HG03460 (cell line): ENCODE data around the gene MOB3B.
"Not testable (repeated sequence)": the region's sequence is repeated elsewhere in the genome, so short reads cannot be mapped to it uniquely, and the experiment has no call there.

Experiments
- ATAC-seq: cut with Tn5 transposase; IDR thresholded peaks from one replicate; pipeline ENCODE4 v1.9.1; 2021; ENCODE audit not compliant: unreplicated experiment

The MOB3B gene

DNA sequence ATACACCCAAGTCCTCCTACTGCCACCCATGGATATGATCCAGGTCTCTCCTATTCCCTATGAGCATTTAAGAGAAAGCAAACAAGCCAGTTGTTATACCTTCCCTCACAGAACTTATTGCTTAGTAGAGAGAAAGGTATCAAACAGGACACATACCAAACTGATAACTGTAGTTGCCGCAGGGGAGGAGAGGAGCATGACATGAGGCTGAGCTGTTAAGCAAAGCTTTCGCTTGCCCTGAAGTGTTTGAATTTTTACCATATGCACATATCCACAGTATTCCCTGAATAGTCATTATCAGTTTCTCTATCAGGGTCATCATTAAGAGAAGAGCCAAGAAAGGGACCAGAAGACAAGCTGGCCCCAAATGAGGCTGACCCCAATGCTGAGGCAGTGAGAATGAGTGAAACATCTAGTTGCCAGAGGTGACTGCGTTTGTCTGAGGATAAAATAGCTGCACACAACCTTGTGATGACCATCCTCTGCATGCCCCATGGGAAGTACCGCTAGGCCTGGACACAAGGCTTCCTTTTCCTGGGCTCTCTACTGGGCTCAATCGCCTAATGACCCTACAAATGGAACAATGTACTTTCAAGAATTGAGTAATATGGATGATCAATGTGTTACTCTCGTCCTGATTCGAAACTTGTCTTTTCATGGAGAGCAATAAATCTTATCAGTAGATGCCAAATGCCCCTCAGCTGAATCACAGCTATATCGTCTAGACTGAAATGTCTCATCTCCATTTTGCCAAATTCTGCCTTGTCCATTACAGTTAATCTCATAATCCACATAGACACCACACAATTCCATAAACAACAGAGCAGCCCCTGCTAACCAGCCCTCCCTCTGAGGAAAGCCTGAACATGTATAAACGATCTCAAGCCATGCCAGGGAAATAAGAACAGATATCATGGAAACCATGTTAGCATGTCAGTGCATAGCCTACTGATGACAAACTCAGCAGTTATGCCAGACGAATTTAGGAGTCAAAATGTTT, 9.8 kb downstream of the MOB3B start:
- ATAC-seq, result no peak

DNA sequence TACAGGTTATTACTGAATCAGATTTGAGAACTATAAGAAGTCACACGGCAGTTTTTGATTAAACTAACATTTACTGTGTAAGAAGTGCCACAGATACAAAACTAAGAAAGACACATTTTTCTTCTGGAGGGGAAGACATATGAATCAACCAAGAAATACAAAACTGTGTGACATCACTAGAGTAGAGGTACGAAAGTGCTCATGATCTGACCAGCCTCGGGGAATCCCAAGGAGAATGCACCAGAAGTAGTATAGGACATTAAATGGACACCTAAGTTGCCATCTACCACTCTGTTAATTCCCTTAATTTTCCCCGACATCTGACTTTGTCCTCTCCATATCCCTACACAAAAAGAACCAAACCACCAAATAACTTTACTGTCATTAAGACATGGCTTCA, 10.8 kb downstream of the MOB3B start:
- no peak for ATAC-seq

DNA sequence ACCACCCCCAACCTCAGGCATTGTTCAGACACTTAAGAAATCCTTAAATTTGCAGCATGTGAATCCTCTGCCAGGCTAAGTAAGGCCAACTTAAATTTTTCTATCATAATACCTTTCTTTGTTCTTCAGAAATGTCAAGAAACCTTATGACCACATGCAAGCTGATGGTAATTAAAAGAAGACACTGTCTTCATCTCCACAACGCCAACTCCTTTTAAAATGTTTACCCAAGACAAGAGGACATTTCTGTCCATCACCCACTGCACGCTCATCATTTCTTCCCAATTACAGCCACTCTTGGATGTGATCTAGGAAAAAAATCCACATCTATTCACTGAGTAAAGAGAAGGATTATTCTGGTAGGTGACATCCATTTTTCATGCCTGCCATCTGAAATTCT, 11.6 kb downstream of the MOB3B start:
- no peak for ATAC-seq

DNA sequence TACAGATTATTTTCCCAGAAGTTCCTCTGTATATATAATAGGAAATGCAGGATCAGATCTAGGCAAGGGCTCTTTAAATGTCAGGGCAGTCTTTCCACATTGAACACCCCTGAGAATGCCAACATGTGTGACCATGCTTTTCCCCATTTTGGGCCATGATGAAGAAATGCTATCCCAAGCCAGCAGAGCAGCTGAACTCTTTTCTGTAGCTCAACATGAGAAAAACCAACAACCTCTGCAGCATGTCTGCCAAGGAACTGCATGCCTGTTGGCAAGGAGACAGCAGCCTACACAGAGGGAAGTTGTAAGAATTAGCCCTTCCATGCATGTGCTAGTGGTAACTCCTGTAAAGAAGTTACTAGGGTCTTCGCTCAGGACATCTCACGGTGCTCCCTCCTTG, 15.1 kb downstream of the MOB3B start:
- no peak for ATAC-seq

DNA sequence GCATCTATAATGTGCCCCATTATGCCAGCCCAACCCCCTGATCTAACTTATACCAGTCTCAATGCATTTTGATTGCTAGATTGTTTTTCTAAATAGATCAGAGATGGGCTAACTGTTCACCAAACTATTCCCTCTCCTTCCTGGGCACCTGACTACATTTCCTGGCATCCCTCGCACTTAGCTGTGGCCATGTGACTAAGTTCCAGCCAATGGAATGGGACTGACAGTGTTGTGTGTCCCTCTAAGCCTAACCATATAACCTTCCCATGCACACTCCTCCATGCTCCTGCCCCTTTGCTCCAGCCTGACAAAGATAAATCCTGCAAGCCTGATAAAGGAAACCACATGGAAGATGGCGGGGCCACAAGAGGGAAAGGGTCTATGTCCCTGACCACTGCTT, 17.8 kb downstream of the MOB3B start:
- ATAC-seq, result no peak

DNA sequence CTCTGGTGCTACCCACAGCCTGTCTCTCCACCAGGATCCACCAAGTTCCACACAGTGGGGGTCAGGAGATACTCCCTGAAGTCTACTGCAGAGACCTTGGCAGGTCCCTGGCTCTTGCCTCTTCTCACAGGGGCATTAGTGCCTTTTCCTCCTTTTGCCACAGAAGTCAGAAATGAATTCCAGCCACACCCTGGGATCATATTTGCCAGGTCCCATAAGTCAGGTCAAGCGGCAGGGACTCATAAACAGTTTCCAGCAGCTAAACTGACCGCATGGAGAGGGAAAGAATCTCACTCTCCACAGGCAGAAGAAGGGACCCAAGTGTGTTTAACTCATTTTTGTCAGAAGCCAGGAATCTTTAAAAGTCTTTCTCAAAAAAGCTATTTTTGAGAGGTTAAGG, 18.8 kb downstream of the MOB3B start:
- ATAC-seq, result no peak

DNA sequence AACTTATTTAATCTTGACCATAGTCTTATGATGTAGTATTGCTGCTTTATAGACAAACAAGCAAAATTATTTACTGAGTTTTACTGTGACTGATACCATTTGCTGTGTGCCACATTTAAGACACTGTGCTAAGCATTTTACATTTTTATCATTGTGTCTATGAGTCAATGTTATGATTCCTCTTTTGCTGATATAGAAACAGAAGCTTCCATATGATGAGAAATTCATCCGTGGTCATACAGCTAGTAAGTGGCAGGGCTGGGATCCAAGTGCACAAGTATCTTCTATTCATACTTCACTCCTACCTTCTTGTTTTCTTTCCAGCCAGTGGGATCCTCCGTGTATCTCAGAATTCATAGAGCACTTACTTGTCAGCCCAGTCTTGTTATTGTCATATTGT, 22.6 kb downstream of the MOB3B start:
- no peak for ATAC-seq

DNA sequence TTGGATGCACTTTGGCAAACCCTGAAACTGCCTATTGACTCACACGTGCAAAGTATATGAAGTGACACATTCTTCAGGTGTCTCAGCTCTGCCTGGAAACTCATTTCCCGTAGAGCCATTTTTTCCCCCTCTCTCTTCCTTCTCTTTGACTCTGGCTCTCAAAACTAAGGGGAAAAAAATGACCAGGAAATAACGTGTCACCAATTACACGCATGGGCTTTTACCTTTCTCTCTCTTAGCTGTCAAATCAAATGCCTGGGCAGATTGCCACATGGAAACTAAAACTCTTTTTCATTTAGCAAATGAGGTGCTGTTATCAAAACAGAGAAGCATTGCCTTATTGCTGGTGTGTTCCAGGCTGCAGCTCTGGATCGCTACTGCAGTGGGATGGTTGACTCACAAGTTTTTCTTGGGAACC, 23.9 kb downstream of the MOB3B start:
- ATAC-seq, result no peak

DNA sequence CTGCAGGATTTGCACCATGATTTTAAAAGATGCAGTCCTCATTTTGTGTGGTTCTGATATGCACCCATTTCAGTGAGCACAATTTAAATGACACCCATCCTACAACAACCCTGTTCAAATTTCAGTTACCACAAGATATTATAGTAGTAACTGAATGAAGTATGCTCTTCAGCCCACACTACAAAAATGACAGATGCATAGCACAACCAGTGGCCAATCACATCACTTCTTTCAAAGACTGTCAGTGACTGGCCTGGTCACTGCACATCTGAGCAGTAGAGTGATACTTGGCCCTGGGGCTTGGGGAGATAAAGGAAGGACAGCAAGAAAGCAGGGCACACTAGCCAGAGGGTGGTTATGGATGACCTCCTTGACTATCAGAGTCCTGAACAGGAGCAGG, 25.4 kb downstream of the MOB3B start:
- no peak for ATAC-seq

DNA sequence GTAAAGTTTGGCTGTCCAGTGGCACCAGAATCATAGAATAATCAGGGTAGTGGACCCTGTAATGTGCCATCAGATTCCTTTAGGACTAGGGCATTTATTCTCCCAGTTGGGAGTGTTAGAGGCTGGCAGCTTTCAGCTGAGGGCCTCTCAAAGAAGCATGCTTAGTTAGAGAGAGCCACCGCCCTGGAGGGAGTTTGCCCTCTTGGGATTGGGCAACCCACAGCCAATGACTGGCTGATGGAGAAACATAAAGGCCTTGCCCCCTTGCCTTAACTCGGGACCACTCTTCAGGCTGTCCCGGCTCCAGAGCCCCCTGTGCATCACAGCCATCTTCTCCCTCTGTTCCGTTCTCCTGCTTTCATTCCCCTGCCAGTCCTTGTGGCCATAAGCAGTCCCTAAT, 26.0 kb downstream of the MOB3B start:
- no peak for ATAC-seq

DNA sequence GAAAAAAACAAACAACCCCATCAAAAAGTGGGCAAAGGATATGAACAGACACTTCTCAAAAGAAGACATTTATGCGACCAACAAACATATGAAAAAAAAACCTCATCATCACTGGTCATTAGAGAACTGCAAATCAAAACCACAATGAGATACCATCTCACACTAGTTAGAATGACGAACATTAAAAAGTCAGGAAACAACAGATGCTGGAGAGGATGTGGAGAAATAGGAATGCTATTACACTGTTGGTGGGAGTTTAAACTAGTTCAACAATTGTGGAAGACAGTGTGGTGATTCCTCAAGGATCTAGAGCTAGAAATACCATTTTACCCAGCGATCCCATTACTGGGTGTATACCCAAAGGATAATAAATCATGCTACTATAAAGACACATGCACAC, 28.7 kb downstream of the MOB3B start:
- not testable (repeated sequence) for ATAC-seq

DNA sequence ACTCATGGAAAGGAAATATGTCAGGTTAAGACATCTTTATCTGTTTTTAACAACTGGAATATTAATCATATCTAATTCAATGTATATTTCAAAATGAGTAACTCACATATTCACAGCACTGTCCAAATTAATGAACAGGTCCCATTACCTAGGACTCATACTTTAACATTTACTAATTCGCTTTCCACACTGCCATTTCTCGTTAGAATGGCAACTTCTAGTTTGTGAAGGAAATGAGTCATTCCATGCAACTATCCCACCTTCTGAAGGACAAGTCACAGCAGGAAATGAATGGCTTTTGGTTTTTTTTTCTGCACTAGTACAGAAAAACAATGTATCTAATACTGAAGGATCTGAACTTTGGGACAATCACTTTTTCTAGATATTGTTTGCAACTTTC, 30.2 kb downstream of the MOB3B start:
- ATAC-seq, result peak; percentile 55

DNA sequence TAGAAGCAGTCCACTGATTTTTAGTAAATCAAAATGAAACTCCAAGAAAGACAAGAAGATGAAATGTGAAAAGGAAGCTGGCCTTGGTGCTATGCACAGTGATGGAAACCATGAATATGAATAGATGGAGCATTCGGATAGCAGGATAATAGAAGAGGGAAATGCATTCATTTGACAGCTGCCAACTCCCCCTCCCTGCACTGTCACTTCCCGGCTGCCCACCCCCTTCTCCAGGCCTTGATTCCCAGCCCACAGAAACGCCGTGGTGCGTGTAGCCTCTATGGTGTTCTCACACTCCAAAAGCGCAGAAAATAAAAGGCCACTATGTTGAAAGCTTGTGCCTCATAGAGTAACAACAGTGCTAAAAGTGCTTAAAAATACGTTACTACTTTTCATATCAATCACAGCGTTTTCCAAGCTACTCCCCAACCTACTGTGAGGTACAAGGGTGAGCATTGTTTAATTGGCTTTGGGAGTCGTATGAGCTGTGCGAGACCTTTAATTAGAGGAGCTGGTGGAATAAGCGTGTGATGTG, 31.7 kb downstream of the MOB3B start:
- ATAC-seq, result no peak

DNA sequence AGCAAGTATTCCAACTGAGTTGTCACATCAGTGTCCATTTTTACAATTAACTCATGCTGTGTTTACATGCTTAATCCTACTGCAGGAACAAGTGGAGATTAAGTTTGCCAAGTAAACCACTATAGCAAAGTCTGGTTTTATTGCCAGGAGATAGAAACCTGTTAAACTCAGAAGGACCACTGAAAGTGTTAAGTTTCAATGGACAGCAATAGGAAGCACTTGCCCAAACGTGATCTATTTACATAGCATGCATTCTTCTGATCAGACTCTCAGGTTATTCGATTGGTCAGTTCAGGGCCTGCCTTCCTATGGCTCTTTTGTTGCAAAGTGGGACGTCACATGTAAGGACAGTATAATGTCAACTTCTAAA, 33.5 kb downstream of the MOB3B start:
- no peak for ATAC-seq

DNA sequence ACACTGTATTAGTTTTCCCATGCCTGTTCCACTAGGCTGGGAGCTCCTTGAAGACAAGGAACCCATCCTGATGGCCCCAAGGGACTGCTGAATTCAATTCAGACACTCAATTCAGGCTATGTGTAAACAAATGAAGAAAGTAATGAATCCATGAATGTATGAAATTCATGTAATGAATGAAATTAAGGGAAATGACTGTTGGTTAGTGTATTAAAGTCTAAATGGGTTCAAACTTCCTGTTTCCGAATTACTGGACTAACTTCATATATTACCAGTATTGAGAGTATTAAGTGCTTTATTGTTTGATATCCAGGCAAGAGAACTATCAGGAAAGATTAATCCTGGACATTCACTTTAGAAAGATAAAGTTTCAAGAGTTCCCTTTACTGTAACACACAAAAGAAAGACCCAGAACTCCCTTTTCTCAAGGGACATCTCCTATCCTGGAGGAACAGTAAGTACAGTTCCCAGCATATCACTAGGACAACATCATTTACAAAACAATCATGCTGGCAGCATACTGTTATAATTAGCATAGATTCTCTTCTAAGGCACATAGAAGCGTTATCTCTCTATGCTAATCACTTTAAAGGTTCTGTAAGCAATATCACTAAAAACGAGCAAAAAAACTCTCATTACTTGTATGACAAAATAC, 34.0 kb downstream of the MOB3B start:
- no peak for ATAC-seq

DNA sequence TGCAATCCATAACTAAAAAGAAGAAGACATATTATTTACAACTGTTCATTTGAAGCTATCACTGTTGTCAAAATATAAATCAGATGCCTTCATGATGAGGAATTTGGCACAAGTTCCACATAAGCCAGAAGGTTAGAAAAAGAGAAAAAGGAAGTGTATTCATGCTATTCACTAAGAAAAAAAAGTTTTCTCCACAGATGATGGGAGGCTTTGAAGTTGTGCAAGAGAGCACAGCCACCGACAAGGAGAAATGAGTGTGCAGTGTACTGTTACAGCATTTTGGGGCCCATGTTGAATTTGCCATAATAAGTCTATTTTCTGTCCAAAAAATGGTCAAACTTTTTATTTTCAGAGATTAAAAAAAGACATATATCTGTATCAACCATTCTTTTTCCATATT, 38.5 kb downstream of the MOB3B start:
- no peak for ATAC-seq

DNA sequence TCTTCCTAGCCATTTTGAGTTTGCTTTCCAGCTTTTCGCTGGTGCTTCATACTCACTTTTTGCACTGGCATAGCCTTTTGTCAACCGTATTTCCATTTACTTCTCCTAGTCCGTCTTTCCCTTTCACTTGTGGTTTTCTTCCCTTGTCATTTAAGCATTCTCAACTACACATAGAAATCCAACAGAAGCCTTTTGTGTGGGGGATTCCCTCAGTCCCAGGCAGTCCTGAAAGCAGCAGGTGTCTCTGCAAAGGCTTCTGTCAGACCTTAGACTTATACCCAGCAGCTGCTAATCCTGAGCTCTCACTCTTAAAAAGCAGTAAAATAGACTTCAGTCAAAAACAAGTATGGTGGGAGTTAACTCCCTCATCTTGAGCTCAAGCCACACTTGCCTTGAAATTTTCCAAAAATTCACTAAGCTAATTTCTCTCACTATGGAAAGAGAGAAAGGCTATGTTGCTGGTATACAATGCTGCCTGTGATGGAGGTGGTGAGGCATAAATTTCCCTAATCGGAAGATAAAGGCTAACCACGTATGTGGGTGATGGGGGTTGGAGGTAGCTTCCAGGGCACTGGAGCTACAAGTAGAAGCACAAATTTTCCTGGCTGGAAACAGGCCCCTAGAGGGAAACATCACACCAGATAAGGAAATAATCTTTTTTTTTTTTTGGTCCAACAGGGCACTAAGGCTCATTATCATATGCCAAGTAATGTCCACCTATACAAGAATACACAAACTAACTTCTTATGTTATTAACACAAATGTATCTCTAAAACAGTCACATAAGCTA, 40.3 kb downstream of the MOB3B start:
- ATAC-seq, result peak; percentile 53

DNA sequence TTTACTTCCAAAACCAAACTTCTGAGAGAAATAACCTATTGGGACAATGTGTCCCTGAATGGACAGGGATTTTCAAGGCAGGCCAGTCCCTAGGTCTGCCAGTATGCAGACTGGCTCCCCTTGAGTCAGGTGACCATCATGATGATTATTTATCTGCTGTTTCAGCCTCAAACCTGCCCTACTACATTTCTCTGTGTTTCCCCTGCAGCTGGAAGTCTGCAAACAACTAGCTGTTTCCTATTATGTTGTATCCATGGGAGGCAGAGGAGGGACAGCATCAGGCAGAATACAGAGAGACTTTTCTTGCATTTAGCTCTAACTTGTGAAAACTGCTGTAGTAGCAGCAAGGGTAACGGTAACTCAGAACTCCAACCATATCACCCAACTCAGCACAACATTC, 41.7 kb downstream of the MOB3B start:
- no peak for ATAC-seq

DNA sequence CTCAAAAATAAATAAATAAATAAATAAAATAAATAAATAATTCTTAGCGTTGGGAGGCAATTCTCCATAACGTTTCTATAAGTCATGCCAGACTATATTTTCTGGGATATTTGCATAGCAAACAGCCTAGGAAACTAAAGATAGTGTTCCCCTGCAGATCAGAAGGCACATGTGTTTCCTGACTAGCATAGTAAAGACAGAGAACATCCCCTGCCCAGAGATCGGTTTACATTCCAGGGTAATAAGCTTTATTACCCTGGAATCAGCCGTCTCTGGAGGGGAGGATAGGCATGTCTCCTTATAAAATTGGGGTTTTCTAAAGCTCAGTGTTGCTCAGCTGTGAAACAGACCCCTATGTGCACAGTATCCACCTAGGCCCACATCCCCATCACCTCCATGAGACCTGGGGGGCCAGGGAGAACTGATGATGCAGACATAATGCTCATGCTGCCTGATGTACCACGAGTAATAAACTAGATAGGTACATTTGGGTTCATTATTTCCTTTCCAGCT, 42.4 kb downstream of the MOB3B start:
- ATAC-seq, result no peak

DNA sequence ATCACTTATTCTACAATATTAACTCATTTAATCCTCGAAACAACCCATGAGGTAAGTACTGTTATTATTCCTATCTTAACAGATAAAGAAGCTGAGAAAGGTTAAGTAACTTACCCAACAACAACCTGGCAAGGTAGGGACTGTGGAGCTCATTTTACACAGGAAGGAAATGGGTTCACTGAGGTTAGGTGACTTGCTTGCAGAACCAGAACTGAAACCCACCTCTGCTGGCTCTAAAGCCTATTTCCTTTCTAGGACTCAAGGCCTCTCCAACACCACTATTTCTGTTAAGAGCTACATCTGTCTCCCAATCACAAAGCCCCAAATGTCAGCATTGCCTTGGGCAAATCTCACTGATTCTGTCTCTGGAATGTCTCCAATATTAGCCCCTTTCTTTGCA, 44.5 kb downstream of the MOB3B start:
- peak; percentile 92 for ATAC-seq

DNA sequence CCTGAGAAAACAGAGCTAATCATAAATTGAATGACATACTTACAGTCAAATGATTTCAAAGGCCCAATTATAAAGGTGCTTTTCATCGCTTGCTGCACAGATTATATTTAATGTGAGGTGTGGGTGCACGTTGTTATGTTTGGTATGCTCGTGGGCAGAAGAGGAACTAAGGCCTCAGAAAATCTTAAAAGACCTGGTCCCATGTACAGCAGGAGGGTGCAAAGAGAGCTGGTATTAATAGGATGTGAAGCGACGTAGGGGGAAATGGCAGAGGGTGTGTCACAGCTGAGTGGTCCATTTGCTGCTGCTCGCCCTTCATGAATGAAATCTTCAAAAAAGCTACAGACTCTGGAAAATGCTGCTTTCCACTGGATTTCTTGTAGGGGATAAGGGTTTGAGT, 46.0 kb downstream of the MOB3B start:
- ATAC-seq, result no peak
